Spleen (tissue), 11 donors: ENCODE measurements around the gene MAP3K14. TPM values are rescaled to one million over a fixed set of nuclear protein-coding genes. Genes with fewer than 3 reads are reported as not detected.

Experiments
- DNase-seq: peaks from one replicate; pipeline ENCODE4 v3.0.0-alpha.2; 2020
- H3K27ac ChIP-seq, 8 donors: fragments of 200-600 bp; sonication (generic) in 7 of 8; 1 replicate in 4 of 8; 2 replicates in 4 of 8; pipeline versions ENCODE4 v1.5.0 to v1.8.0; 2016 to 2021; ENCODE audit warnings: inconsistent platforms in 4 of 8, mild to moderate bottlenecking in 4 of 8, moderate library complexity in 1 of 8
- H3K27me3 ChIP-seq, 7 donors: fragments of 200-600 bp; sonication (generic) in 6 of 7; replicated peaks in 1 of 7; 1 replicate in 4 of 7; 2 replicates in 3 of 7; pipeline versions ENCODE4 v1.5.0 to v1.8.0; 2016 to 2021; ENCODE audit warnings: inconsistent platforms in 3 of 7, mild to moderate bottlenecking in 1 of 7
- H3K36me3 ChIP-seq, 6 donors: fragments of 200-600 bp; sonication (generic) in 5 of 6; 1 replicate in 4 of 6; 2 replicates in 2 of 6; pipeline versions ENCODE4 v1.5.0 to v1.8.0; 2016 to 2021; ENCODE audit warnings: inconsistent platforms in 2 of 6
- H3K4me1 ChIP-seq, 6 donors: fragments of 200-600 bp; sonication (generic) in 5 of 6; 1 replicate in 3 of 6; 2 replicates in 3 of 6; pipeline versions ENCODE4 v1.5.0 to v1.8.0; 2016 to 2021; ENCODE audit warnings: inconsistent platforms in 3 of 6
- H3K4me3 ChIP-seq, 8 donors: fragments of 200-600 bp; sonication (generic) in 7 of 8; 1 replicate in 4 of 8; 2 replicates in 4 of 8; pipeline versions ENCODE4 v1.5.0 to v1.8.0; 2016 to 2021; ENCODE audit warnings: inconsistent platforms in 4 of 8, mild to moderate bottlenecking in 4 of 8, moderate library complexity in 2 of 8
- H3K9me3 ChIP-seq, 8 donors: fragments of 200-600 bp; sonication (generic) in 7 of 8; 1 replicate in 4 of 8; 2 replicates in 4 of 8; pipeline versions ENCODE4 v1.5.0 to v1.8.0; 2016 to 2021; ENCODE audit warnings: inconsistent platforms in 4 of 8
- POLR2A ChIP-seq, 3 donors: fragments of 450-650 bp; IDR thresholded peaks; one replicate each; pipeline ENCODE4 v1.5.1; 2017; ENCODE audit warnings: antibody characterized with exemption in 3 of 3, mild to moderate bottlenecking in 1 of 3
- POLR2AphosphoS5 ChIP-seq, 3 donors: sonication (generic); formaldehyde crosslinking; IDR thresholded peaks; one replicate each; pipeline ENCODE4 v1.5.1; 2017; ENCODE audit warnings: antibody characterized with exemption in 3 of 3
- WGBS, 5 donors: extraction: QIAGEN DNeasy Blood & Tissue Kit in 3 of 5; methylation state at CpG; one replicate each; pipeline versions ENCODE4 v1.1.5 to v1.1.7; 2013 to 2018; 5-methylcytosine and 5-hydroxymethylcytosine counted together
- intact Hi-C: fragments of 100-400 bp; cut with DNase I; formaldehyde crosslinking; loops from one replicate; pipeline ENCODE4 v1.15.0; 2023; ENCODE audit warnings: low total_unique reads
- polyA plus RNA-seq, 3 donors: library from polyadenylated mRNA; stranded (reverse); fragments of 200-250 nt; gene quantifications; one replicate each; pipeline ENCODE4 v1.2.1, GENCODE V29; 2013
- total RNA-seq, 7 donors: library from RNA; depleted of rRNA in 3 of 7; stranded (reverse); fragments of >200 nt in 3 of 7; fragmentation: NEBNext Ultra II Directional in 4 of 7; extraction: Animal tissue kit (Norgen Biotek cat#: 25700) in 4 of 7; gene quantifications; one replicate each; pipeline versions ENCODE4 v1.1.0 to v1.2.1, GENCODE V29; 2016 to 2021
- TF ChIP-seq, protein P1 (sequence below), 11 experiments: fragments of 200-600 bp in 7 of 11; fragments of 450-650 bp in 4 of 11; sonication (generic) in 4 of 11; IDR thresholded peaks in 8 of 11; conservative IDR thresholded peaks in 3 of 11; 1 replicate in 7 of 11; 2 replicates in 4 of 11; pipeline versions ENCODE4 v1.4.0 to v1.8.0; 2016 to 2021; ENCODE audit warnings: antibody characterized with exemption in 11 of 11, inconsistent platforms in 4 of 11, mild to moderate bottlenecking in 1 of 11
- donor health status: healthy with polysubstance abuse.
- donor health status: DM: no; HTN: no; CAD: no; lungs with moderate emphysema.
- donor health status: DM: no; HTN: no; CAD: no.
- donor health status: Bipolar disorder and iron deficiency.
- donor health status: healthy.
- donor health status: DM: no; HTN: no; CAD: no.
- donor health status: DM: yes; HTN: yes; CAD: no.

The MAP3K14 gene
- total and polyA plus RNA-seq, 10 donors, result 17.3 to 36.3 (median 28.0) TPM

DNA sequence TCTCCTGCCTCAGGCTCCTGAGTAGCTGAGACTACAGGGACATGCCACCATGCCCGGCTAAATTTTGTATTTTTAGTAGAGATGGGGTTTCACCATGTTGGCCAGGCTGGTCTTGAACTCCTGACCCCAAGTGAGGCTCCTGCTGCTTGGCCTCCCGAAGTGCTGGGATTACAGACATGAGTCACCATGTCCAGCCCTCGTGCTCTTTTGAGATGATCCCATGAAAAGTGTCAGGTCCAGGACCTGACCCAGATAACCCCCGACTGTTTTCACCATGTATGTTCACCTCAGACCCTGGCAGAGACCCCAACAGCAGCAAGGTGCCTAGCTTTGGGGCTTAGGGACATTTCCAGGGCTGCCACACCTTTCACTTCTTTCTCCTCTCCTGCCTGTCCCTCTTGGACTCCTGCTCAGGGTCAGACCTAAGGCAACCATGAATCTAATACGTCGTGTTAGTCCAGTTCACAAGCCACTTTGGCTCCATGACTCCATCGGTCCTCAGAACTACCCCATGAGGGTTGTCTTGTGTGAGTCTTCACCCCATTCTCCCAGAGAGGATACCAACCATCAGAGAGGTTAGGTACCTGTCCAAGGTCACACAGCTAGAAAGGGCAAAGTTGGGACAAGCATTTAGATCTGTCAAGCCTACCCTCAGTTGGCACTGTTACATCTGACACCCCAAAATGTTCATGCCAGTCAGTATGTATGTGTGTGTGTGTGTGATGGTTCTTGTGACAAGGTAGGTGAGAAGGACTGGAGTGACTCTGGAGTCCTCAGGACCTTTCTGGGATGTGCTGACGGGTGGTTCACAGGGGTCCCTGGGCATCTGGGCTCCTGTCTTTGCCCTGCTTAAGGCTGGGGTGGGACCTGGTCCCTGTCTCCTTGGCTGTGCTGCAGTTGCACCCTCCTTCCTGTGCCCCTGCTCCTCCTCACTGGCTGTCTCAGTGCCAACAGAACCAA is 23.1 kb upstream of the MAP3K14 start:
- H3K27ac ChIP-seq, result no peak overlapping the region
- H3K27me3 ChIP-seq, result no peaks in the 10 kb centered on the region
- no peaks in the 10 kb centered on the region for H3K9me3 ChIP-seq
- TF ChIP-seq, protein P1, sequence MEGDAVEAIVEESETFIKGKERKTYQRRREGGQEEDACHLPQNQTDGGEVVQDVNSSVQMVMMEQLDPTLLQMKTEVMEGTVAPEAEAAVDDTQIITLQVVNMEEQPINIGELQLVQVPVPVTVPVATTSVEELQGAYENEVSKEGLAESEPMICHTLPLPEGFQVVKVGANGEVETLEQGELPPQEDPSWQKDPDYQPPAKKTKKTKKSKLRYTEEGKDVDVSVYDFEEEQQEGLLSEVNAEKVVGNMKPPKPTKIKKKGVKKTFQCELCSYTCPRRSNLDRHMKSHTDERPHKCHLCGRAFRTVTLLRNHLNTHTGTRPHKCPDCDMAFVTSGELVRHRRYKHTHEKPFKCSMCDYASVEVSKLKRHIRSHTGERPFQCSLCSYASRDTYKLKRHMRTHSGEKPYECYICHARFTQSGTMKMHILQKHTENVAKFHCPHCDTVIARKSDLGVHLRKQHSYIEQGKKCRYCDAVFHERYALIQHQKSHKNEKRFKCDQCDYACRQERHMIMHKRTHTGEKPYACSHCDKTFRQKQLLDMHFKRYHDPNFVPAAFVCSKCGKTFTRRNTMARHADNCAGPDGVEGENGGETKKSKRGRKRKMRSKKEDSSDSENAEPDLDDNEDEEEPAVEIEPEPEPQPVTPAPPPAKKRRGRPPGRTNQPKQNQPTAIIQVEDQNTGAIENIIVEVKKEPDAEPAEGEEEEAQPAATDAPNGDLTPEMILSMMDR (IDR thresholded peaks at IDR 0.05 in 8 of 11, conservative IDR thresholded peaks at IDR 0.05 in 3 of 11), result no peak
- TF ChIP-seq POLR2AphosphoS5 (IDR thresholded peaks at IDR 0.05), result no peak
- TF ChIP-seq POLR2A (IDR thresholded peaks at IDR 0.05), result no peak
- no peak overlapping the region for H3K4me3 ChIP-seq
- H3K36me3 ChIP-seq, result no peaks in the 10 kb centered on the region
- peaks cover 0 to 24% (median 9%) of the 10 kb centered on the region in 6 donors for H3K4me1 ChIP-seq
- intact Hi-C loops, result no loop called here
- WGBS, 5 donors, result 82 to 94% (median 90%) methylated on average over 7 to 8 of the region's 8 CpGs
- DNase-seq, result peak; percentile 32

DNA sequence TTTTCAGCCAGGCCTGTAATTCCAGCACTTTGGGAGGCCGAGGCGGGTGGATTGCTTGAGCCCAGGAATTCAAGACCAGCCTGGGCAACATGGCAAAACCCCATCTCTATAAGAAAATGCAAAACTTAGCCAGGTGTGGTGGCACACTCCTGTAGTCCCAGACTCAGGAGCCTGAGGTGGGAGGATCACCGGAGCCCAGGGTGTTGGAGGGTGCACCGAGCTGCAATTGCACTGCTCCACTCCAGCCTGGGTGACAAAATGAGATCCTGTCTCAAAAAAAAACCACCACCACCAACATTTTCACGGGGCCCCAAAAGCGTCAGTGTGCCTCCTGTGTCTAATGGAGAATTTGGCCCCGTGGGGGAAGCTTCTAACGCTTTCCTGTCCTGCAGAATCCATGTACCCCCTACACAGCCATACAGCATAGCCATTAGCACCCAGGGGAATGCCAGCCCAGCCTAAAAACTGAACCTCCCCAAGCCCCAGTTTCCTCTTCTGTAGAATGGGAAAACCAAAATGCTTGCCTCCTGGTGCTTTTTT is 22.2 kb upstream of the MAP3K14 start:
- Histone ChIP-seq H3K4me3 (no peak overlapping the region), H3K27me3 (no peaks in the 10 kb centered on the region), H3K27ac (peak overlapping the region in 4 of 8 donors; percentile 63 to 81 (median 76)), H3K9me3 (no peaks in the 10 kb centered on the region), H3K36me3 (no peaks in the 10 kb centered on the region), H3K4me1 (peaks cover 0 to 25% (median 10%) of the 10 kb centered on the region in 6 donors)
- 74 to 89% (median 89%) methylated on average over 8 of the region's 8 CpGs for WGBS, 5 donors
- TF ChIP-seq, protein P1 (IDR thresholded peaks at IDR 0.05 in 8 of 11, conservative IDR thresholded peaks at IDR 0.05 in 3 of 11), result no peak
- TF ChIP-seq POLR2A (IDR thresholded peaks at IDR 0.05), result no peak
- no peak for TF ChIP-seq POLR2AphosphoS5 (IDR thresholded peaks at IDR 0.05)
- intact Hi-C loops, result no loop called here
- peak; percentile 10 for DNase-seq

DNA sequence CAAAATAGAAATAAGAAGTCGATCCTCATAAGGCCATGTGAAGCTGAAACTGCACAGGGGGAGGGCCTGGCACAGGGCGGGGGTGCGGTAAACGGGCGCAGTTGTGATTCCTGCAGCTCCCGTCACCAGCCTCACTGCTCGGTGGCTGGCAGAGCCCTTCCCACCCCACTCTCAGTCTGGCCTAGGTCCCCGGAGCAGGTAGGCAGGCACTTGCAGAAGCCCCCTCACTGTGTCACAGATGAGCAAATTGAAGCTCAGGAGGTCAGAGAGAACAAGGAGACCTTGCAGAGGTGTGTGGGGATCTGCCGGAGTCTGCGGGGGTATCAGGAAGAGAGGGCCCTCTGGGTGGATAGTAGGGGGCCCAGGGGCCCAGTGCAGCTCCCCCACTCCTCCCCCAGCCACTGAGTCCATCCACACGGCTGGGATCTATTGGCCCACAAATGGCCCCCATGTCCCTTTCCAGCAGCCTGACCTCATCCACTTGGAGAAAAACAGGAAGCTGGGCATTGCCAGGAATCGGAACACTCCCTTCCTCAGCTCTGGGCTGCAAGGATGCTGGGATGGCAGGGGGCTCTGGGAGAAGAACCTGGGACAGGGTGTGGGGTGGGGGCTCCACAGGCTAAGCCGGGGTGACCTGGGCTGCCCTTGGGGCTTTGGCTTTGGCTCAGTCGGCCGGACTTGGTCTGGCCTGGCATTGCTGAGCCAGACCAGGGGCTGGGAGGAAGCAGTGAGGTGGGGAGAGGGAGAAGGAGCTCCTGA is 21.4 kb upstream of the MAP3K14 start:
- H3K4me3 ChIP-seq, result no peak overlapping the region
- no peaks in the 10 kb centered on the region for H3K27me3 ChIP-seq
- H3K9me3 ChIP-seq, result no peaks in the 10 kb centered on the region
- intact Hi-C loops, result no loop called here
- peak; percentile 72 for DNase-seq
- 68 to 83% (median 81%) methylated on average over 13 to 15 of the region's 15 CpGs for WGBS, 5 donors
- peak overlapping the region in 7 of 8 donors; percentile 42 to 81 (median 65) for H3K27ac ChIP-seq
- H3K36me3 ChIP-seq, result no peaks in the 10 kb centered on the region
- peaks cover 2 to 34% (median 18%) of the 10 kb centered on the region in 6 donors for H3K4me1 ChIP-seq
- TF ChIP-seq POLR2AphosphoS5 (IDR thresholded peaks at IDR 0.05), result peak; percentile 54 to 55 (median 54)
- TF ChIP-seq, protein P1 (IDR thresholded peaks at IDR 0.05 in 8 of 11, conservative IDR thresholded peaks at IDR 0.05 in 3 of 11), result no peak
